HG03457 (cell line): ENCODE results near the gene FUT6.

Source experiments
- ATAC-seq: cut with Tn5 transposase; IDR thresholded peaks from one replicate; pipeline ENCODE4 v1.9.1; 2021; ENCODE audit warnings: moderate number of reproducible peaks; ENCODE audit not compliant: unreplicated experiment

Gene FUT6

DNA sequence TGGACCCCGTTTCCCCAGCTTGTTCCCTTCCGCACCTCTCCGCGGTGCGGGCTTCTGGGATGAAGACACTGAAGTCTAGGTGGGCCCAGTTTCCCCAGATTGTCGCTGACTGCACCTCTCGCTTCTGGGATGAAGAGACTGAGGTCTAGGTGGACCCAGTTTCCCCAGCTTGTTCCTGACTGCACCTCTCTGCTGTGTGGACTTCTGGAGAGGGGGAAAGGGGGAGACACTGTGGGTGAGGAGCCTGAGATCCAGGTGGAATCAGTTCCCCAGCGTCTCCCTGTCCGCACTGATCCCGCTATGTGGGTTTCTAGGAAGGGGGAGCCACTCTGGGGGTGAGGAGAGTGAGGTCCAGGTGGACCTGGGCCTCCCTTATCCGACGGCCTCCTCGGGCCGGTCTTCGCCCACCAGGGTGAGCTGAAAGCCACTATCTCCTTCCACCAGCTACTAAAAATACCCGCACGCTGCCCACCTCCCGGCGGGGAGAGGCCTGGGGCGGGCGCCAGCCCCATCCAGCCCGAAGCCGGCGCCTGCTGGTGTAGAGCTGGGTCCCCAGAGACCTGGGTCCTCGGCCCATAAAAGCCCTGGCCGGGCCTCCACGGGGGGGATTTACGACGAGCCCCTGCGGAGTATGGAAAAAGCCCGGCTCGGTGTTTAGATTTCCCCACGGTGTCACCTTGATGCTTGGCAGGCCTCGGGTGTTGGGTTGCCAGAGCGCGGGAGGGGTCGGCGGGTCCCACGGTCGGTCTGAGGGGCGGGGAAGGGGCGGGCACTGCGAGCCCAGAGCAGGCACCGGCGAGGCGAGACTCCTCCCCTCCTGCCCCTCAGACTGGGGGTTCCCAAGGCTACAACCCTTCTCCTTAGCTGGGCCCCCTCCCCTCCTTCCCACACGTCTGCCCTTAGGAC lies 10.6 kb downstream of the FUT6 start:
- no peak for ATAC-seq

DNA sequence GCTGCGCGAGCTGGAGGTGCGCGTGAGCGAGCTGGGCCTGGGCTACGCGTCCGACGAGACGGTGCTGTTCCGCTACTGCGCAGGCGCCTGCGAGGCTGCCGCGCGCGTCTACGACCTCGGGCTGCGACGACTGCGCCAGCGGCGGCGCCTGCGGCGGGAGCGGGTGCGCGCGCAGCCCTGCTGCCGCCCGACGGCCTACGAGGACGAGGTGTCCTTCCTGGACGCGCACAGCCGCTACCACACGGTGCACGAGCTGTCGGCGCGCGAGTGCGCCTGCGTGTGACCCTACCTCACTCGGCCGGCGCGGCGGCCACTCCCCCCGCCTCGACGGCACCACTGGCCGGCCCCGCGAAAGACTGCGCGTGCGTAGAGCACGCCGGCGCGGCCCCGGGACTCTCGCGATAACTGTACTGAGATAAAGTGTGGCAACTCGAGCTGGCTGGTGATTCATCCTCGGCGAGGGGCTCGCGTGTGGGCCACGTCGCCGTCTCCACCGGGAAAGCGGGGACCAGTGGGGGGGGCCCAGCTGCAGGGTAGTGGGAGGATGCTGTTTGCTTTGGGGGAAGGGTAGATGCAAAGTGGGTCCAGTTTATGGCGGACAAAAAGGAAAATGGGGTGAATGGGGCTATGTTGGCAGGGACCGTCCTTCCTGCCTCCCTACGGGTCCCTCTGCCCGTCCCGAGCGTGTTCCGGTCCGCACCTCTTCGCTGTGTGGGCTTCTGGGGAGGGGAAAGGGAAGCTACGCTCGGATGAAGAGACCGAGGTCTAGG lies 11.4 kb downstream of the FUT6 start:
- peak; percentile 39 for ATAC-seq

DNA sequence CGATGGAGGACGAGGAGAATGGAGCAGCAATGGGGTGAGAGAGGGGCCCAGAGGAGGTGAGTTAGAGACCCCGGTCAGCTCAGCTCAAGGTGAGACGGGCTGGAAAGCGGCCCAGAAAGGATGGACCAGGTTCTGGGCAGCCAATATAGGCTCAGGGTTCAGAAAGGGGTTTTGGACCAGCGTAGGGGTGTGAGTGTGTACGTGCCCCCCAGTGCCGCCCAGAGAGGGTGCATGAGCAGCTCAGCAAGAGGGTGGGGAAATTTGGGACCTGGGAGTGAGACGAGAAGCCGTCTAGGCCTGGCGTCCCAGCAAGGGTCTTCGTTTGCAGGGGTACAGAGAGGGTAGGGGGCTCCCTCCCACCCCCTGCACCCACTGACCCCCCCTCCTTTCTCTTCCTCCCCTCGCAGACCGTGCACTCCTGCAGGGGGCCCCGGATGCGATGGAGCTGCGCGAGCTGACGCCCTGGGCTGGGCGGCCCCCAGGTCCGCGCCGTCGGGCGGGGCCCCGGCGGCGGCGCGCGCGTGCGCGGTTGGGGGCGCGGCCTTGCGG lies 12.1 kb downstream of the FUT6 start:
- ATAC-seq: no peak

DNA sequence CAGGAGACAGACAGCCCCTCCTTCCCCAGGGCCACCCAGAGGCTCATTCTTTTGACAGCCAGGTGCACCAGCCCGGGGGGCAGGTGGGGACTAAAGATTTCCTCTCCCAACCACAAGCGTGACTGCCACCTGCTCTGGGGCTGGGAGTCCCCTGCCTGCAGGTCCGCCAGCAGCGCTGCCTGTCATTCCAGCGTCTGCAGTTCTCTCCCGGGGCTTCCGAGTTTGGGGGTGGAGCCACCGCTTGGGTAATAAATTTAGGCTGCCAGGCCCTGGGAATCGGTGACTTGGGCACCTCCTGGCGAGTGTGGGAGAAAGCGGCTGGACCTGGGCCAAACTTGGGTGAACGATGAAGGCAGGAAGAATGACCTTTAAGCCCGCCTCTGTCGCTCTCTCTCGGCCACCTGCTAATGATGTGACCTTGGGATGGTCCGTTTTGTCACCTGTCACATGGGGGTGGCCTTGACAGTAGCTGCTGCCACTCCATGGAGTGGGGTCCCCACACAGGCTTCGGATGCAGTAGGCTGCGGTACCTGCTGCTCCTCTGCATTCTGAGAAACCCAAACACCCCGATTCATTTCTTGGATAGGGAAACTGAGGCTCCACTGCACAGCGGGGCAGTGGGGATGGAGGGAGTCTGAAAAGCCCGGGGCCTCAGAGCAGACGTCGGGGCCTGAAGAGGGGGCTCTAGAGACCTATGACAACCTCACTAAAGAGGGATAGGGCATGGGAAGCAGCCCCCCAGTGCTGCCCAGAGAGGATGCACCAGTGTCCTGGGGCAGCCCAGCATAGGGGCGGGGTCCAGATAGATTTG lies 12.8 kb downstream of the FUT6 start:
- ATAC-seq: no peak

DNA sequence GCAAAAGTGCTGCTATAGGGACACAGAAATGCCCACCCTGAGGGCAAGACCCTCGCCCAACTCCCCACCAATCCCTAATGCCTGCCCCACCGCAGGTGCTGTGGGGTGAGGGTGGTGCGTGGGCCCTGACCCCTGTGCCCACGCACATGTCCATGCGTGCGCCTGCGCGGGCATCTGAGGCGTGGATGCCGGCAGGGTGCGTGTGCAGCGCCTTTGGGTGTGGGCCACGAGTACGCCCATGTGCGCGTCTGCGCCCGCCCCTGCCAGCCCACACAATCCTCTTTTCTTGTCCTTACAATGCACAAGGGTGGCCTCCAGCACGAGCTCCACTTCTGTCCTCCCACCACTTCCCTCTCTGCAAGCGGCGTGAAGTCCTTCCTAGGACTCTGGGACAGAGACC lies 14.3 kb downstream of the FUT6 start:
- no peak for ATAC-seq

DNA sequence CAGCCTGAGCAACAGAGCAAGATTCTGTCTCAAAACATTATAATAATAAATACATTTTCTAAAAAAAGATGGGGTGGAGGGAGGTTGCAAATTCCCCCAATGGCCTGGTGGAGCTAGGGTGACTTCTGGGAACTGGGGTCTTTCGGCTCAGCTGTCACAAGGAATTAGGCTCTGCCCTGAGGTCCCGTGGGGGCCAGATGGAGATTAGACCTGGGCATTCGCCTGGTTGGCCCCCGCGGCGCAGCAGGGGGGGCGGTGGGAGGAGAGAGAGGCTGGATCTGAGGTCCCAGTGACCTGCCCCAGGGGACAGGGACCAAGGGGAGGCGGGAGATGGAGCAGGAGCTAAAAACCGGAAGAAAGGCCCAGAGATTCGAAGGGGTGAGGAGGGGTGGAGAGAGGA lies 14.8 kb downstream of the FUT6 start:
- ATAC-seq: no peak

DNA sequence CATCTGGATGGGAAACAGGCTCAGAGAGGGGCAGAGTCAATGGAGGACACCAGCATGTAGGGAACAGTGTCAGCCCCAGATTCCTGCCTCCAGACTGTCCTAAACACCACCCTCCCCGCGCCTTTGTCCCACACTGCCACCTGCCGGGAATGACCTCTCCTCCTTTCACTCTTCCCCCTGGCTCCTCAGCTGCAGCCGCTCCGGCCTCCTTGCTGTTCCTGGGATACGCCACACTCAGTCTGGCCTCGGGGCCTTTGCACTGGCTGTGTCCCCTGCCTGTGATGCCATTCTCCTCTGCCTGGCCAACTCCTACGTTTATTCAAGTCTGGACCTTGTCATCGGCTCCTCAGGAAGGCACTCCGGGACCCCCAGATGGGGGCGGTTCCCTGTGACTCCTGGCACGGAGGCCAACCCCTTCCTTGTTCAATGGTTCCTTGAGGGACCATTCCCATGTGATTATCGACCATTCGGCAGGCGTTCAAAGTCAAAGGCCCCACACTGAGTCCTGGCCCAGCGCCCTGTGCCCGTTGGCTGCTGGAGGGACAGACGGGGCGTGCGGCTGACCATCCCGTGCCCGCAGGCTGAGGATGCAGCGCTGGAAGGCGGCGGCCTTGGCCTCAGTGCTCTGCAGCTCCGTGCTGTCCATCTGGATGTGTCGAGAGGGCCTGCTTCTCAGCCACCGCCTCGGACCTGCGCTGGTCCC lies 15.8 kb downstream of the FUT6 start:
- ATAC-seq: no peak

DNA sequence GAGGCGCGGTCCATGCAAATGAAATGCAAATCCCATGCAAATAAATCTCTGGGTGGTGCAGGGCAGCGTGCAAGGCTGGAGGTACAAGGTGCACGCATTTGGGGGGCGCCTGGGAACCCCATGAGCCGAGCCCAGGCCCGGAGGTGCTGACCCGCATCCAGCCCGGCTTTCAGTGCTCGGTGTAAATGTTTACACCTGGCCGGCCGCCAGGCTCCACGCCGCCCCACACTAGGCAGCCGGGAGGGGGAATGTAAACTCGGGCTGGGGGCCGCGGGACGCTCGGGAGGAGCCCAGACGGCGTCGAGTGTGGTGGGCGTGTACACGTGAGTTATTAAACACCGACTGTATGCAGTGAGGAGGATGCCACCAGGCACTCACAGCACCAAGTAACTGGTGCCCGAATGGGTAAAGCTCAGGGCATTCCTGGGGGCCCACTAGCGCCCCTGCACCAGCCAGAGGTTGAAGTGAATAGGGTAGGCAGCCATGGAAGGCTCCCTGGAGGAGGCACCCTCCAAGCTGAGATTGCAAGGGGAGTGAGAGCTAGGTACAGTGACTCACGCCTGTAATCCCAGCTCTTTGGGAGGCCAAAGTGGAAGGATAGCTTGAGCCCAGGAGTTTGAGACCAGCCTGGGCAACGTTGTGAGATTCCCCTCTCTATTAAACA lies 17.2 kb downstream of the FUT6 start:
- ATAC-seq: no peak

DNA sequence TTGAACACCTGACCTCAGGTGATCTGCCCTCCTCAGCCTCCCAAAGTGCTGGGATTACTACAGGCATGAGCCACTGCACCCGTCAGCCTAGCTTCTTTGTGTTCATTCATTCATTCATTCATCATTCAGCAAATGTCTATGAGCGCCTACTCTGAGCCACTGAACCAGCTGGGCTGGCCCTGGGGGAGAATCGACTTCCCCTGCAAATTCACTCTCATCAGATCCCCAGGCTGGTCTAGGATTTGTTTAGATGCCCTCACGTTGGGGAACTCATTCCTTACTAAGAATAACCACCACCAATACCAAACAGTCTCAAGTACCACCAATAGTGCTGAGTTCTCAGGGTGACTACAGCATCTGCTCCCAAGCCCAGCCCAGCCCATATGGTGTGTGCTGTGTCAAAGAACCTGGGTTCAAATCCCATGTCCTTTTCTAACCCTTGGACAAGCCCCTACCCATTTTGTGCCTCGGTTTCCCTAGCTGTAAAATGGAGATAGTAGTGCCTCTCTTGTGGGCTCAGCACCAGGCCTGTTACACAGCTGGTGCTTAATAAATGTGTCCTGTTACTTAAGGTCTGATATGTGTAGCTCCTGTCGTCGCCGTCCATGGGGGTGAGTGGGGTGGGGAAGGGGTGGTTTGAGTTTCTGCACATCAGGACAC lies 17.9 kb downstream of the FUT6 start:
- ATAC-seq: no peak

DNA sequence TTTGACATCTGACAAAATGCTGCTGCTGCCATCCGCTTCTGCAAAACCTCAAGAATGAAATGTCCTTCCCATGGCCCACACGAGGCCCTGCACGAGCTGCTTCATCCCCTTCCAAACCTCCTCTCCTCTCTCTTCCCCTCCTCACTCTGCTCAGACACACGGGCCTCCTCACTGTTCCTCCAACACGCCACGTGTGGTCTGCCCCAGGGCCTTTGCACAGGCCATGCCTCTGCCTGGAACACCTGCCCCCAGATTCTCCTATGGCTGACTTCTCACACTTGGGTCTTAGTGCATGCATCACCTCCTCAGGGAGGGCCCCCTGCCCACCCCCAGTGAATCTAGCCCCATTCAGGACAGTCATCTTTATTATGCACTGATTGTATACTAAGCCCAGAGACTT lies 18.7 kb downstream of the FUT6 start:
- ATAC-seq: no peak

DNA sequence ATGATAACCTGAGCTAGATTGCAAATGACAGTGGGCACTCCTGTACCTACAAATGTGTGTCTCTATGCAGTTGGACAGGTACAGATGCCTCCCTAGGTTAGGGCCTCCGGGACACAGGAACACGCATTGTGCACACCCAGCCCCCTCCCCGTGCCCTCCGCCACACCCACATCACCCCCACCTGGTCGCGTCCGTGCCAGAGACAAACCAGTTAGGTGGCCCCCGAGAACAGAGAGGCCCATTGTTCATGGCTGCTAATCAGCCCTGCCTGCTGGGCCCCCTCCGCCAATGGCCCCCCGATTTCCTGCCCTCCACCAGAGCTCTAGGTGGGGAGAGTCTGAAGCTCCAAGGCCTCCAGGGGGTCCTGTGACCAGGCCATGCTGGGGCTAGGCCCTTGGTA lies 20.9 kb downstream of the FUT6 start:
- ATAC-seq: no peak

DNA sequence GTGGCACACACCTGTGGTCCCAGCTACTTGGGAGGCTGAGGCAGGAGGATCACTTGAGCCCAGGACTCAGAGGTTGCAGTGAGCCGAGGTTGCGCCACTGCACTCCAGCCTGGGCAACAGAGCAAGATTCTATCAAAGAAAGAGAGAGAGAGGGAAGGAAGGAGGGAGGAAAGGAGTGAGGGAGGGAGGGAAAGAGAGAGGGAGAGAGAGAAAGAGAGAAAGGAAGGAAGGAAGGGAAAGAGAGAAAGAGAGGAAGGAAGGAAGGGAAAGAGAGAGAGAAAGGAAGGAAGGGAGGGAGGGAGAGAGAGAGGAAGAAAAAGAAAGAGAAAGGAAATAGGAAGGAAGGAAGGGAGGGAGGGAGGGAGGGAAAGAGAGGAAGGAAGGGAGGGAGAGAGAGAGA lies 22.3 kb downstream of the FUT6 start:
- ATAC-seq: no peak

DNA sequence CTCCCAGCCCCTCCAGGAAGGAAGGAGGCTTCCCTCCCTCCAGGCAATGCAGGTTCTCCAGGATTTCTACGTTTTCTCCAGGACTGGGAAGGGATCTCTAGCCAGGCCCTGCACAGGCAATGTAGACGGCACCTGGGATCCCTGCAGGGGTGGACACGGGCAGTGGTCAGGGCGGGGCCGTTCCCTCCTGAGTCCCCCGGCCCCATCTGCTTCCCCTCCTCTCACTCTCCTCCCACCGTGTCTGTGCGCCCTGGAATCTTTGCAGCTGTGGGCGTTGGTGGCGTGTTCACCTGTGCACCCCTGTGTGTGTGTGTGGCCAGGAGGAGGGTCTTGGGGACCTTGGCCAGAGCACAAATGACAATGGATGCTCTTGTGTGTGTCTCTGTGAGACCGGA lies 24.7 kb downstream of the FUT6 start:
- ATAC-seq: no peak

DNA sequence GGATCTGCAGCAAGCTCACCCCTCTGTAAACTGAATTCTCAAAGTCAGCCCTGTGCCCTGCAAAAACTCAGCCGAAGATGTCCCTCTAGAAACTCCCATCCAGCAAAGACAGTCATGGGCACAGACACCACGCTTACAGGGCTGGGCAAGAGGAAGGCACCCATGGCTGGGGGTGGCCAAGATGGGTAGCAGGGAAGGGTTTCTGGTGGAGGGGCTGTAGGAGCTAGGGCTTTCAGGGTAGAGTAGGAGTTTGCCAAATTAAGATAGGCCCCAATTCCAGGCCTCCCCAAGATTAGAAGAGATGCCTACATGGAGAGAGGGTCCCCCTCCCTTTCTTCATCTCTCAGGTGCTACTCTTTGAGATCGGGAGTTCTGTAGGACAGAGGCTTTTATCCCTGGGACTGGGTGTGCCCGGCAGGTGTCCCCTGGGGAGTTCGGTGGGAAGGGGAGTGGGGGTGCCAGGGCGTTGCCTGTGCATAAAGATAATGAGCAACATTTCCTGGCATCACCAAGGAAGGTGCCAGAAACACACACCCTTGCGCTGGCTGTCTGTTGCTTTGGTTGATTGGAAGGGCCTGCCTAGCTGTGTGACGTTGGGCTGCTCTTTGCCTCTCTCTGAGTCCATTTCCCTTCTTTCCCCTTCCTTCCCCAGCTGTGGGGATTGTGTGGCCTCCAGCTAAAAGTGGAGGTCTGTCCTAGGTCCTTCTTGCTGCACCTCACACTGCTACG lies 25.2 kb downstream of the FUT6 start:
- no peak for ATAC-seq

DNA sequence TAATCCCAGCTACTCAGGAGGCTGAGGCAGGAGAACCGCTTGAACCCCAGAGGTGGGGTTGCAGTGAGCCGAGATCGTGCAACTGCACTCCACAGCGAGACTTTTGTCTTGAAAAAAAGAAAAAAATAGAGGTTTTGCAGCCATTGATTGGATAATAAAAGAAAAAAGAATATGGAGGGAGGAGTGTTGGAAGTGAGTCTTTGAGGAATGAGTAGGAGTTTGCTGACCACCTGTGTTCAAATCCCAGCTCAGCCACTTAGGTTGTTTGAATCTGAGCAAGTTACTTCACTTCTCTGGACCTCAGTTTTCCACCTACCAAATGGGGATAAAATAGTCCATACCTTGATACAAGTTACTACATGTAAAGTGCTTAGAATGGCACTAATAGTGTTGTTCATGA lies 28.4 kb downstream of the FUT6 start:
- ATAC-seq: no peak

DNA sequence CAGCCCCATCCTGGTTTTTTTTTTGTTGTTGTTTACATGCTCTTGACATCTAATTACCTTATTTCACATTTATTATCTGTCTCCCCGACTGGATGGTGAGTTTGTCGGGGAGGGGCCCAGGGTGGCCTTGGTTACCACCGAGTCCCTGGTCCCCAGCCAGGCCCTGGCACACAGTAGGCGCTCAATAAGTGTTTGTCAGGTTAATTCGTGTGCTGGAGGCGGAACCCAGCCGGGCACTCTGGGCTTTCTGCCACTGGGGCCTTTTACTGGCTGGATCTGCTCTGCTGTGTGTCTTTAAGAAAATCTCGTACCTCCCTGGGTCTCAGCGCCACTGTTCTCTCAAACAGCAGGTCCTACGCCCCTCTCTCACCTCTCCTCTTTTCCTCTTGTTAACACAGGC lies 30.0 kb downstream of the FUT6 start:
- no peak for ATAC-seq

DNA sequence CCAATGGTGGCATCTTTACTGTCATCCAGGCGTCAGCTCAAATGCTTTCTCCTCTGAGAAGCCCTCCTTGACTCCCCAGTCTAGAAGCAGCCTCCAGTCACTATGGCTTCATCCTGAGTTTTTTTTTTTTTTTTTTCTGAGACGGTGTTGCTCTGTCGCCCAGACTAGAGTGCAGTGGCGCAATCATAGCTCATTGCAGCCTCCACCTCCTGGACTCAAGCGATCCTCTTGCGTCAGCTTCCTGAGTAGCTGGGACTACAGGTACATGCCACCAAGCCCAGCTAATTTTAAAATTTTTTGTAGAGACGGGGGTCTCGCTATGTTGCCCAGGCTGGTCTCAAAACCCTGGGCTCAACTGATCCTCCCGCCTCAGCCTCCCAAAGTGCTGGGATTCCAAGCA lies 30.4 kb downstream of the FUT6 start:
- no peak for ATAC-seq

DNA sequence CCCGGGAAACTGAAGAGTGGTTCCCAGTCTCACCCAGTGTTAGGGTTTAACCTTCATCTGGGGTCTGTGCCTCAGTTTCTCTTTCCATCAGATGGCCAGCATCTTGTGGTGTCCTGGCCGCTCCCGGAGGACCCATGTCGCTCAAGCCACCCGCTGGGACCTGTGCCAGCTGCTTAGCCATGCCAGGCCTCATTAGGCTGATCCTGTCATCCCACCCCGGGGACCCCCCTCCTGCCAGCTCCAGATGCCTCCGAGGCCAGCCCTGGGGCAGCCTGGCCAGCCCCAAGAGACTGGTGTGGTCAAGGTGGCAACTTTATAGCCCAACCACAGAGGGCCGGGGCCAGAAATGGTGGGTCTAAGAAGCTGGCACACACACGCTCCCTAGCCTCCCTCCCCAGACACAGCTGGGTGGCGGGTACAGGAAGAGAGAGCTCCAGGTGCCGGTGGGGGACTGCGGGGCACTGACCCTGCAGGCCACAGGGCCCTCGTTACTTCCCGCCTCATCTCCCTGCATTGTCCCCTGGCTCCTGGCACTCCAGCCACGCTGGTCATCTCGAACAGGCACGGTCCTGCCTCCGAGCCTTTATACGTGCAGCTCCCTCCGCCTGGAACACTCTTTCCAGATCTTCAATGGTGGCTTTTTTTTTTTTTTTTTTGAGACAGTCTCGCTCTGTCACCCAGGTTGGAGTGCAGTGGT lies 31.2 kb downstream of the FUT6 start:
- no peak for ATAC-seq
